HG03460 (cell line): ENCODE measurements around the gene GLRX3.

Experiments
- ATAC-seq: cut with Tn5 transposase; IDR thresholded peaks from one replicate; pipeline ENCODE4 v1.9.1; 2021; ENCODE audit not compliant: unreplicated experiment

The GLRX3 gene

DNA sequence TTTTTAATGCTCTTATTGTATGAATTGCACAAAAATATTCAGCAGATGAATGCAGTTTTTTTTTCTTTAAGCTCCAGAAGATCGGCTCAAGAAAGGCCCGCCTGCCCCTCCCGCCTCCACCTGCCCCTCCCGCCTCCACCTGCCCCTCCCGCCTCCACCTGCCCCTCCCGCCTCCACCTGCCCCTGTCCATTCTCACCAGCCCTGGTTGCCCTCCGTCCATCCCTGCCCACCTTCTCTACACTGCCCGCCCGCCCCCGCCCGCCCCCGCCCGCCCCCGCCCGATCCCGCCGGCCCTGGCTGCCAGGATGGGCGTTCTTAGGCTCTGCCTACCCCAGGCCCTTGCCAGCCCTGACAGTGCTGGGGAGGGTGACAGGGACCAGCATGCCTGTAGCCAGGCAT lies 67.4 kb downstream of the GLRX3 start:
- no peak for ATAC-seq

DNA sequence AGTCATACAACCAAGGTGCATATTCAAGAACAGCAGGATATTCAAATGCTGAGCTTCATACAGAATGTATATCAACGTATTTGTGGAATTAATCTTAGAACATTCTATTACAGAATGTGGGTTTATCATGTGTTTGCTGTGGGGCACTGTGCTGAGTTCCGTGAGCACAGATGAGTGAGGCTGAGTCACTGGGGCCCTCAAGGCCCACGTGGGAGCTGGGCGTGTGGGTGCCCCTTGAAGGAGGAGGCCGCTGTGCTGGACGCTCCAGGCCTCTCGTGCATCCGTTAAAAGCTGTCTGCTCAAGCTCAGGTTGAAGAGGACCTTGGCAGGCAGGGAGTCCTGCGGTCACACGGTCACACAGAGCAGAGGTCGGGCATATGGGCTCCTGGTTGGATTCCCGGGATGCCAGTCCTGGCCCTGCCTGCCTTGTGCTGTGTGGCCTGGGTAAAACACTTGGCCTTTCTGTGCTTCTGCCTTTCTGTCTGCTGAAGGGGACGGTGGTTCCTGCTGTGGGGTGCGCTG lies 70.1 kb downstream of the GLRX3 start:
- ATAC-seq = no peak

DNA sequence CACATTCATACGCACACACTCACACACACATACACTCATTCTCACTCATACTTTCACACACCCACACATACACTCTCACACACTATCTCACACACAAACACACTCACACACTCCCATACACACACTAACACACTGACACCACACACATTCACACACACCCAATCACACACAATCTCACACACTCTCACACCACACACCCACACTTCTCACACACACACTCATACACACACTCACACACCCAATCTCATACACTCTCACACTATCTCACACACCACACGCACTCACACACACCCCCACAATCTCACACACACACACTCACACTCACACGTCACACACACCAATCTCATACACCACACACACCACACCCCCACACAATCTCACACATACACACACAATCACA lies 71.0 kb downstream of the GLRX3 start:
- ATAC-seq = no peak

DNA sequence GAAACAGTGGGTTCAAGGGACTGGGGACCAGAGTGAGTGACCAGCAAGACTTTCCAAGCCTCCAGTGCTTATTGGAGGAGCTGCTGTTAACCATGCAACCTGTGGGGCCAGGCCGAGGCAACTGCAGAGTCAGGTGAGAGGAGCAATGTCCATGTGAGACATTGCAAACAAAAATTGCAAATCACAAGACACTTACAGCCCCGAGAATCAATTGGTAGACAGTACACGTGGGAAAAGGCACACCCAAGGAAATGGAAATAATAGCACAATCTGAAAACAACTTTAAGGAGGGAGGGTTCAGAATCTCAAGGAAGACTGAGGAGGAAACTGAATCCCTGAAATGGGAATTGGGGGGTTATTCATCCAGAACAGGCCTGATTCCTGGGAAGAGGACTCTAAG lies 72.6 kb downstream of the GLRX3 start:
- no peak for ATAC-seq

DNA sequence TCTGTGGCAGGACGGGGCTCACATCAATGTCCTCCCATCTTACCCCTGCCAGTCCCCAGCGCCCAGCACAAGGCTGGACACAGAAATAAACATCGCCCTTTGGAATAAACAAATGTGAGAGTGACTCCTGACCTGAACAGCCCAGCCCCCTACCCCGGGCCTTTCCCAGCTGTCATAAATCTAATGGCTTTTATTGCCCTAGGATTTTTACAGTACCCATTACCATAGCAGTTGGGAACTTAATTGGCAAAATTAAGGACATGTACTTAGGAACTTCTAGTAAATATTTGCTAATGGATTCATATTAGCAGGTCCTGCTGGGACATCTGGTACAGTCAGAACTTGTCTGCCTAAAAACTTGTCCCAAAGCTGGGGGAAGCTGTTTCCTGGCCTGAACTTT lies 76.6 kb downstream of the GLRX3 start:
- ATAC-seq = no peak

DNA sequence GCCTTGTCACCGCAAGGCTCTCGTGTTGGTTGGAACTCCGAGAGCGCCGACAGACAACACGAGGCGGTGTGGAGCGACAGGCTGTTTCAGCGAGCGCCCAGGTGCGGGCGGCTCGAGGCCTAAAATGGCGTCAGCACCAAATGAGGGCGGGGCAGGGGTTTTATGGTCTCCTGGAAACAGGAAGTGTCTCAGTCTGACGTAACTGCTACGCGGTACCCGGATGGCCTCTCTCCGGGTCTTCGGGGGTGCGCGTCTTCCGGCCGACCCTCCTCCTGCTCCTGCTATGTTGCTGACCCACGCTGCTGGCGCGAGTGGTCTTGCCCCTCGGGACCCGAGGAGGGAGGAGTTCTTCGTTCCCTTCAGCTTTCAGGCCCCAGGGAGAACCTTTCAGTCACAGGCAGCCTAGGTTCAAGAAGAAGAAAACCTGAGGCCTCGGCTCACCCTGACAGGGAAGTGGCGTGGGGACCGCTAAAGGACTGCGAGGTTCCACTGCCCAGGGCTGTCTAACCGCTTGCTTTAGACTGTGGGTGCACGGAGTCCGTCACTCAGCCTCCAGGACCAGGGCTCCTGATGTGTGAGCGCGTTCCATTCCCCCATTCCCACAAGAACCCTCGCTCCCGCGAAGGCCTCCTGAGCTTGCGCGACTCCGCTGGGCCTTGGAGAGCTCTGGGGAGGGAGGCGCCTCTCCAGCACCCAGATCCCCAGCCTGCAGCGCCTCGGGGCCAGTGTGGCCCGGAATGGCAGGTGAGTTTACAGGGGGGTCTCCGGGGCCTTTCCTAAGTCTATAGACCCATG lies 77.3 kb downstream of the GLRX3 start:
- no peak for ATAC-seq

DNA sequence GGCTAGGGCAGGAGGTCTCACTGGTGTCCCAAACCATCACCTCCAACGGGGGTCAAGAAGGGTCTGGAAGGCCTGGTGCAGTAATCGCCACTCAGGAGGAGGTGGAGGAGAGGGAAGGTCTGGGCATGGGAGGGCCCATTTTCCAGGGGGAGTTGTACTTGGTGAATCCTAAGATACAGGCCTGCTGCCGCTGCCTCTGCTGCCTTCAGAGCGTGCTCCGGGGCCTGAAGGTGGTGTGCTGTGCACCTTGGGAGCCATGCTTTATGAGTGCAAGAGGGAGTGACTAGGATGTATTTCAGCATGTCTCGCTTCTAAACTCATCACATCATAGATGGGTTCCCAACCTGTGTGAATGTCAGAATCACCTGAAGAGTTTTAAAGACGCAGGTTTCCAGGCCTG lies 78.2 kb downstream of the GLRX3 start:
- ATAC-seq = no peak

DNA sequence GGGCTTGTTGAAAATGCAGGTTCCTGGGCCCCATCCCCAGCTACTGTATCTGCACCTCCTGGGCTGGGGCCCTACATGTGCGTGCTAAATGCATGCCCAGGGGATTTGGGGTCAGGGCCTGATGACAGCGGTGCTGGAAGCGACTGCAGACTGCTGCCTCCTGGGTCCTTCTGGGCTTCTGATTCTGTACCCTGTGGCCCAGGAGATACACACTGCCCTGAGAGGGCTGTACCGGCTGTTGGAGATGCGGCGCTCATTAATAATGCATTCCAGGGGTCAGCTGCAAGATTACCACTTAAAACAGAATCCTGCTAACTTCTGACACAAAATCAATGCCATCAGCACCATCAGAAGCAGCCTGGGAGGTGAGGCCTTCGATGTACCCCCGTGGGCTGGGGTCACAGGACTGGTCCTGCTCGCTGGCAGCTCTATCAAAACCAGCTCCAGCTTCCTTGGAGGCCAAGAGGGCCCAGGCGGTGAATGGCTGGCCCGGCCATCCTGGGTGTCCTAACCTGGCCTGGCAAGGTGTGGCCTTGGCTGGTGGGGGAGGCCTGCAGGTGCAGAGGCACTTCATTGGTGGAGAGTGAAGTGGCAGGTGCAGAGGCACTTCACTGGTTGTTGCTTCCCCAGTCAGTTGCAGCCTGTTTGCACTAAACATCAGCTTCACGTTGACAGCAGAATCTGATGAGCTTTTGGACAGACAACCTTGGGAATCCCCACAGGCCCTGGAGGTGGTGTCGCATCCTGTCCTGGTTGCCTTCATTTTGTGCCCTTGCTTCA lies 79.2 kb downstream of the GLRX3 start:
- ATAC-seq = no peak

DNA sequence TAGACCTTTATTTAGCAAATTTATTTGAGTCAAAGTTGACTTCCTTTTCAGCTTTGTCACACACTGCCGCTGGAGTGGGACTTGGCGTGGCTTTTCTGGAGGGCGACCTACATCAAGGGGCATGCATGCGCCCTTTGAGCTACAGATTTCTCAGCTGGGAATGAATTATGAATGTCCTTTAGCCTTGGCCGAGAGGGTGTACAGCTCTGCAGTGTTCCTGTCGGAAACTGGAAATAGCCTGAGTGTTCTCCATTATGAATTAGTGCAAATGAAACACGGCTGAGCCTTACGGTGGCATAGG lies 79.7 kb downstream of the GLRX3 start:
- ATAC-seq = no peak

DNA sequence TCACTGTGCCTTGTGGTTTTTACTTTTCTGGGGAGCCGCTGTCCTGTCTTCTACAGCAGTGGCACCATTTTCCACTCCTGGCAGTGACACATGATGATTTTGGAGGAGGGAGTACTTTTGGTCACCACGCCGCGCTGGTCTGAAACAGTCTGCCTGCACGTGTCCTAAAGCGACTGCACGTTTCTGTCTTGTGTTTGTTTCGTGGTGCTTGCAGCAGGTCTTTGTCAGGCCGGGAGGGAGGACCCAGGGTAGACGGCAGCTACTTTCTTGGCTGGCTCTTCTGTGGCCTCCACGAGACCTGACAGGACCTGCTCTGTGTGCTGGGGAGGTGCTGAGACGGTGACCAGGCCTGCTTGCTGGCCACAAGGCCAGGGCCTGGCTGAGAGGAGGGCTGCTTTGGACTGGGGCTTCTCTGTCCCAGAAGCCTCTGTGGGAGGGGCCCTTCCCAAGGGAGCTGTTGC lies 82.0 kb downstream of the GLRX3 start:
- no peak for ATAC-seq

DNA sequence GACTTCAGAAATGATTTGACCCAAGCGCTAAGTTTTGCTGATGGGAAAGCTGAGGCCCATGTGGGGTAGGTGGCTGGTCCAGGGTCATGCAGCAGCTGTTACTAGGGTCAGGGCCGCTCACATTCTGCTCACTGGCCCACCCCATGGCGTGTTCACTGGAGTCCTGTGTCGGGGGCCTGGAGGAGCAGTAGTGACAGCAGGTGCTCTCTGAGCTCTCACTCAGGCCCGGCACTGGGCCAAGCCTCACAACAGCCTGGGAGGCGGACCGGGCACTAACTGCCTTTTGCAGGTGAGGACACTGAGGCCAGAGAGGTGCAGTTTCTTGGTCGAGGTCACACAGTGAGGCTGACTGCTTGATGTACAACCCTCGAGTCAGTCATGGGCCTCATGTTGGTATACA lies 82.7 kb downstream of the GLRX3 start:
- no peak for ATAC-seq

DNA sequence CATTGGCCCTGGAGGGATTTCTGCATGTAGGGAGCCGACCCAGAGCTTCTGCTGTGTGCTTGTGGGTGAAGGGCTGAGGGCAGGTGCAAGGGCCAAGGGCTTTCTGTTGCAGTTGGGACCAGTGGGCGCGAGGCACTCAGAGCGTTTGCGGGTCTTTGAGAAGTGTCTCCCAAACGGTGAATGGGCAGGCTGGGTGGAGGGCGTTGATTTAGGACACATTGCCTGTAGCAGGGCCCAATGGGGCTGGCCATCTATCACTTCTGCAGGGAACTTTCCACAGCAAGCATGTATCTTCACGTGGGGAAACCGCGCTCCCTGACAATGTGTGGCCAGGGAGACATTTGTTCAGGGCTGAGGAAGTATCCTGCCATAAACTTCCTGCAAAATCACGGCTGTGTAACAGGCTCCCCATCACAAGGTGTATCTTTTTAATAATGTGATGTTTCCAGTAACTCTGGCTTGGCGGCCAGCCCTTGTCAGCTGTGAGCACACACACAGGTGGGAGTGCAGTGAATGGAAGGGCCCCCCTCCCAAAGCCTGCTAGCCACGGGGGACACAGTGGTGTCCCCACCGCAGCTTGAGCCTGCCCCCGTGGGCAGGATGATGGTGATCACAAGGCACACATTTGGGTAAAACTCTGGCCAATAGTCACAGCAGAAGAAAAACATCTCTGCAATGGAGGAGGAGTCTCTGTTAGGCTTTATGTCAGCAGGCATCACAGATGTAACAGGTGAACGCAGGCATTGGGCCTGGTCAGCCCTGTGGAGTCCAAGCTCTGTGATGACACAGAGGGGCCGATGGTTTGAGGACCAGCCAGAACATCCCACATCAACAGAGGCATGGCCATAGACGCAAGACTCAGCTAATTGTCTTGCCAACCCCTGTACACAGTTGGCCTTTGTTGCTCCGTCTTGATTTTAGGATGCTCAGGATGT lies 84.3 kb downstream of the GLRX3 start:
- no peak for ATAC-seq

DNA sequence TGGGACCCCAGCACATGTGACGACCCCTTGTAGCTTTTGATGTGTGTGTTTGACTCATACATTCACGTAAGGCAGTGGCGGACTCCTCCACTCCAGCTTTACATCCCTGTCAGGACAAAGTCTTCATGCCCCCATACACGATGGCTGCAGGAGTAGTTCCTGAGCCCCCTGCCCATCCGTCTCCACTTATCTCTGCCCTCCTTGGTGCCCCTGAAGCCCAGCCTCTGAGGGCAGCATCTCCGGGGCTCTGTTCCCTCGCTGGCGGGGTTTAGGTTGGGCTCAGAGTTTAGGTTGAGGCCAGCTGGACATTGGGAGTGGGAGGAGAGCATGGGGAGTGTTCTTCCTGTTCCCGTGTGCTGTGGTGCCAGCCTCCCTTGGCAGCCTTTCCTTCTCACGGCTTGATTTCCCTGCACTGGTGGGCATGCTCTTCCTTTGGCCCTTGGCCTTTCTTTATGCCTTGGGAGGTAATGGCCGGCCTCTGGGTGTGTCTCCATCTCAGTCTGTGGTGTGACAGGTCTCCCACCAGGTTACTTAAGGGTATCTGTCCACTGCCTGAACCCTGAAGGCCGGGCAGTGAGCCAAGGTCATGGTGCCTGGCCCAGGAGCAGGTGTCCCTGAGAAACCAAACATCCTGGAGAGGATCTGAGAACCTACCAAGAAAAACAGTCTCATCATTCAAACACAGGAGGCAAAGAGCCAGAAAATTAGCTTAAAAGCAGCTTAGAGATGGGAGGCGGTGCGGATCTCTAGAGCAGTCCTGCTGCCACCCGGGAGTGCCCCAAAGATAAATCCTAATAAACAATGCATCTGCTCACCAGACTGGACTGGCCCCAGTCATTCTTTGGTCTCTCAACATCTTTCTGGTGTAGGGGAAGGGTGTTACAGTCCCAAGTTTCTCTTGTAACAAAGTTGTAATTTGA lies 85.5 kb downstream of the GLRX3 start:
- ATAC-seq = no peak

DNA sequence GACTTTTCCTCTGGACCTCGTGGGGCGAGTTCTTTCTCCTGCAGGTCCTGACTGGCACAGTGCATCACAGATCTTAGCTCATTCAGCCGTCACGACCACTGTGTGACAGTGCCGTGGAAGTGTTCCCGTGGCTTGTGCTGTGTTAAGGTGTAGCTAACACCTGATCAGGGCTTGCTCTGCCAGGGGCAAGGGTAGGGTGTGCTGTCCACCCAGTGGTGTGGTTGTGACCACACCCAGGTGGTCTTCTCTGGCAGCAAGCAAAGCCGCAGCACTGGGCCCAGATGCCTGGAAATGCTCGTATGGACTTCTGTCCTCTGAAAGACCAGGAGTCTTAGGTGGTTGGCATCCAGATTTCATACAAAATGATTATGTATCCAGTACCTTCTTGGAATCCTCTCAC lies 86.2 kb downstream of the GLRX3 start:
- no peak for ATAC-seq

DNA sequence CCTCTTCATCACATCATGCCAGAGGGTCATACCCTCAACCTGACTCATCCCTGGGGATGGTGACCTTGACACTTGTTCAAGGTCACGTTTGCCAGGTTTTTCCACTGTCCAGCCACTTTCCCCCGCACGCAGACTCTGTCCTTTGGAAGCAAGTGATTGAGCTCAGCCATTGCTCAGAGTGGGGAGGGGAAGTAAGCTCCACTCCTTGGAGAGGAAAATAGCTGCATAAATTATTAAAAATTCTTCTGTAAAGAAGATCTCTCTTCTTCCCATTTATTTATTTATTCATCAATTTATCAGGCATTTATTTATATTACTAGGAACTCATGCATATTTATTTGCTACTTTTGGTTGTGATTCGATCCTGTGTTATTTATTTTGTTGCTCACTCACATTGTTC lies 88.0 kb downstream of the GLRX3 start:
- no peak for ATAC-seq

DNA sequence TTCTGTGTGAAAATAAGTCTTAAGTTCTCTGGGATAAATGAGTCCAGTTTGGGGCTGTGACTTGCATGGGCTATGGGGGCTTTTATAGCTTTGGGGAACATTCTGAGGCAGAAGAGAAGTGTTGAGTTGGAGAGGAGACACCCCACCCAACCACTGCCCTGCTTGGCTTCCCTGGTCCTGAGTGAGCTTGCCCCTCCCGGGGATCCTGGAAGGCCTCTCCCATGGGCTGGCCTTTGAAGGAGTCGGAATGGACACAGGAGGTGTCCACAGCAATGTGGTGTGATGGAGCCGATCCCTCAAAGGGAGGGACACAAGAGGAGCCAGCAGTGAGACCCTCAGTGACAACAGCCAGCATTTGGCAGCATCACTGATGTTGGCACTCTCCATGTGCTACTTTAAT lies 89.8 kb downstream of the GLRX3 start:
- ATAC-seq = no peak

DNA sequence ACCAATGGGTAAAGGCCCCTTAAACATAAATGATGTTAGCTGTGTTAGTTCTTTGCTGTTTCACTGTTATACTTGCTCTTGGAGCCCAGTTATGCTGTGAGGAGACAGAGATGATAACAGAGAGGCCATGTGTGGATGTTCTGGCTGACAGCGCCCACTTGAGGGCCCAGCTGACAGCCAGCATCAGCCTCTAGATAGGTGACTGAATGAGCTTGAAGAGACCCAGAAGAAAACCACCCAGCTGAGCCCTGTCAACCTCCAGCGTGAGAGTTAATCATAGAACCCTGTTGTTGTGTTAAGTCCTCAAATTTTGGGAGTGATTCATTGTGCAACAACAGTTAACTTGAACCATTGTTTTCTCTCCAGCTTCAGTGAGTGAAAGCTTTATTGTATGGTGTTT lies 91.7 kb downstream of the GLRX3 start:
- ATAC-seq = no peak
